Measurements from ENCODE around the gene COL10A1. TPM values are rescaled to one million over a fixed set of nuclear protein-coding genes. Genes with fewer than 3 reads are reported as not detected.

COL10A1 gene
- total RNA-seq, 1 donor from 2014 or later = not detected

- no peak for DNase-seq (ENCODE audit: low spot score)
Measured at GRCh38 chr6:116083052-116083451, 42.9 kb downstream of the COL10A1 start.

GRCh38 chr6:116078945-116079344, 47.0 kb downstream of the COL10A1 start:
- no peak for DNase-seq (ENCODE audit: low spot score)

DNA sequence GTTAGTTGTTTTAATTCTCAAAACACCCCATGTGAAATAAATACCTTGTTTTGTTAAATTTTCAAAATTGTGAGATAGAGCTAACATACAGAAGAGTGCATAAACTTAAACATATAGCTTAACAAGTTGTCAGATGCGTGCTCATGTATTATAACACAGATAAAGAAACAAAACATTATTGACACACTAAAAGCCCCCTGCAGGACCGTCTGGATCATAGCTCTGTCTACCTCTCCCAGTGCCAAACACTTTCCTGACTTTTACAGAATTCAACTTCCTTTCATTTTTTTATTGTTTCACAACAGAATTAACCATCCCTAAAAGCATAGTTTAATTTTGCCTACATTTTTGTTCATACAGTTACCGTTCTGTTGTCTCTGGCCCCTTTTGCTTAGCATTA, 47.4 kb downstream of the COL10A1 start:
- DNase-seq (ENCODE audit: low spot score) = no peak

DNA sequence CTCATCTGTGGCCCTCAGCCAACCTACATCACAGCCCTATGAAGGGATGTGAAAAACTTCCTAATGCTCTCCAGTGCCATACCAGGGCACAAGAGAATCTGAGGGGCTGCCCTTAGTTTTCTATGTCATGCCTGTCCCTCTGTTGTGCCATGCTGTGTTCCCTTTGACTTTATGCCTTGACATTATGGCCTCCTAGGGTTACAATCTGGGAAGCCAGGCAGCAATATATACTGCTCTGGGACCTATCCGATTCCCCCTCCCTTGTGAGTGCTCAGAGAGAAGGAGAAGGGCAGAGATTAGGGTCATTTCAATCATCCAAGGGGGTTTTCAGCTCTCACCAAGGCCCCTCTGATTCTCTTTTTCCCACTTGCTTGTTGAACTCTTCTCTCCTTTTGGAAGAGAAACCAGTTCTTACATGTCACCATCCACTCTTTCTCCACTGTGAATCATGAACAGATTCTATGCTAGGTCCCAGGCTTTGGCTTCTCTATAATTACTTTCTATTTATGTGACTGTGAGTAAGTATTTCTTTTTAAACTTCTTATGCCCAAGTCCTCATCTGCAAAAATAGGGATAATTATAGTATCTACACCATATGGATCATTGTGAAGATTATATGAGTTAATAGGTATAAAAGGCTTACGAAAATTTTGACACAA, 51.1 kb downstream of the COL10A1 start:
- DNase-seq (ENCODE audit: low spot score) = no peak

DNA sequence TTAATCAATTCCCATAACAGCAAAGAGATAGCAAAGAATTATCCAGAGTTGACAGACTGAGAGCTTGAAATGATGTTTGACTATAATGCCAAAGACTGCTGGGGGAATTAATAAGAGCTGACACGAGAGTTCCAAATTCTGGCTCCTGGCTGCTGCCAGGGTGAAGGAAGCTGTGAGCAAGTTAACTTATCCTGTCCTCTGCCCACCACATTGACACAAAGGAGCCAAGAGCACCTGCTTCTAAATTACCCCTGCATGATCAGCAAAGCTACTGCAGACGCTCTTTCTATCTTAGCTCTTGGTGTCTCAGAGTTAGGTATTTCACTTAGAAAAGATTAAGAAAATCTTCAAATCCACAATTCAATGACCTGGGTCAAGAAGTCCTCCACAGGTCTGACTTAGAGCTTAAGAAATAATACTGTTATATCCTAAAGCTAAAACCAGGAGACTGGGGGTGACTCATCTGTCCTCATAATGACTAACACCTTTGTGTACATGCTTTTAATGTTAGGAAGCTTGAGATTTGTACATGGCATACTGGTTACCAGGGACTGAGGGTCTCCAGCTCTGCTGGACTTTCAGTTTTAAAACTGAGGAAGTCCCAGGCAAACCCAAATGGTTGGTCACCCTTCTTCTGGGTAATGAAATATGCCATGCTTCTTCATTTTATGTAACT, 52.0 kb downstream of the COL10A1 start:
- no peak for DNase-seq (ENCODE audit: low spot score)

- no peak for DNase-seq (ENCODE audit: low spot score)
Measured at GRCh38 chr6:116072368-116072767, 53.6 kb downstream of the COL10A1 start.

GRCh38 chr6:116070616-116071389, 55.1 kb downstream of the COL10A1 start:
- no peak for DNase-seq (ENCODE audit: low spot score)

GRCh38 chr6:116070101-116070500, 55.8 kb downstream of the COL10A1 start:
- DNase-seq (ENCODE audit: low spot score) = no peak

Other genes starting within 250 kb of the COL10A1 start
- 11.5 TPM for gene FRK, start 65.2 kb downstream of the COL10A1 start, total RNA-seq
- 41.6 TPM for gene NT5DC1, start 25.3 kb downstream of the COL10A1 start, total RNA-seq
- 26.1 TPM for gene TSPYL4, start 127.9 kb upstream of the COL10A1 start, total RNA-seq
- 118 TPM for gene TSPYL1, start 153.8 kb upstream of the COL10A1 start, total RNA-seq
- 43.9 TPM for gene DSE, start 244.8 kb upstream of the COL10A1 start, total RNA-seq

All from ureter (tissue), 1 donor.